ENCODE measurements around the gene CRIP2.

DNA sequence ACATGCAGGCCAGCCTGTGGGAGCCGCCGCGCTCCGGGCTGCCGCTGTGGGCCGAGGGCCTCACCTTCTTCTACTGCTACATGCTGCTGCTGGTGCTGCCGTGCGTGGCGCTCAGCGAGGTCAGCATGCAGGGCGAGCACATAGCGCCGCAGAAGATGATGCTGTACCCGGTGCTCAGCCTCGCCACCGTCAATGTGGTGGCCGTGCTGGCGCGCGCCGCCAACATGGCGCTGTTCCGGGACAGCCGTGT lies 54.6 kb downstream of the CRIP2 start:
- TF ChIP-seq, protein P1, sequence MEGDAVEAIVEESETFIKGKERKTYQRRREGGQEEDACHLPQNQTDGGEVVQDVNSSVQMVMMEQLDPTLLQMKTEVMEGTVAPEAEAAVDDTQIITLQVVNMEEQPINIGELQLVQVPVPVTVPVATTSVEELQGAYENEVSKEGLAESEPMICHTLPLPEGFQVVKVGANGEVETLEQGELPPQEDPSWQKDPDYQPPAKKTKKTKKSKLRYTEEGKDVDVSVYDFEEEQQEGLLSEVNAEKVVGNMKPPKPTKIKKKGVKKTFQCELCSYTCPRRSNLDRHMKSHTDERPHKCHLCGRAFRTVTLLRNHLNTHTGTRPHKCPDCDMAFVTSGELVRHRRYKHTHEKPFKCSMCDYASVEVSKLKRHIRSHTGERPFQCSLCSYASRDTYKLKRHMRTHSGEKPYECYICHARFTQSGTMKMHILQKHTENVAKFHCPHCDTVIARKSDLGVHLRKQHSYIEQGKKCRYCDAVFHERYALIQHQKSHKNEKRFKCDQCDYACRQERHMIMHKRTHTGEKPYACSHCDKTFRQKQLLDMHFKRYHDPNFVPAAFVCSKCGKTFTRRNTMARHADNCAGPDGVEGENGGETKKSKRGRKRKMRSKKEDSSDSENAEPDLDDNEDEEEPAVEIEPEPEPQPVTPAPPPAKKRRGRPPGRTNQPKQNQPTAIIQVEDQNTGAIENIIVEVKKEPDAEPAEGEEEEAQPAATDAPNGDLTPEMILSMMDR (conservative IDR thresholded peaks at IDR 0.05; ENCODE audit: low read depth, low read length), result no peak
- TF ChIP-seq EZH2 (IDR thresholded peaks at IDR 0.05; ENCODE audit: borderline replicate concordance, low read depth, low read length, poor library complexity, severe bottlenecking), result no peak

Data from A673 (cell line).